Activated T-cell treated with anti-CD3 and anti-CD28 coated beads, Interleukin-2, amount 50 U/mL, for 24 hours (primary cell): ENCODE measurements around the gene IL31.

ENCODE experiments used
- DNase-seq: peaks from one replicate; pipeline ENCODE4 v3.0.0-alpha.2; 2020
- H3K27ac Mint-ChIP-seq: 2 replicates; pipeline ENCODE4 v1.8.0; 2020; ENCODE audit warnings: mild to moderate bottlenecking, mixed read lengths
- H3K27me3 Mint-ChIP-seq: 2 replicates; pipeline ENCODE4 v1.8.0; 2020; ENCODE audit warnings: mixed read lengths
- H3K36me3 Mint-ChIP-seq: 2 replicates; pipeline ENCODE4 v1.8.0; 2020; ENCODE audit warnings: low read depth, mixed read lengths
- H3K4me1 Mint-ChIP-seq: 2 replicates; pipeline ENCODE4 v1.8.0; 2020; ENCODE audit warnings: low read depth, mixed read lengths
- H3K4me3 Mint-ChIP-seq: 2 replicates; pipeline ENCODE4 v1.8.0; 2020; ENCODE audit warnings: mild to moderate bottlenecking, moderate library complexity, mixed read lengths
- H3K9me3 Mint-ChIP-seq: 2 replicates; pipeline ENCODE4 v1.8.0; 2020; ENCODE audit warnings: mixed read lengths

The IL31 gene

DNA sequence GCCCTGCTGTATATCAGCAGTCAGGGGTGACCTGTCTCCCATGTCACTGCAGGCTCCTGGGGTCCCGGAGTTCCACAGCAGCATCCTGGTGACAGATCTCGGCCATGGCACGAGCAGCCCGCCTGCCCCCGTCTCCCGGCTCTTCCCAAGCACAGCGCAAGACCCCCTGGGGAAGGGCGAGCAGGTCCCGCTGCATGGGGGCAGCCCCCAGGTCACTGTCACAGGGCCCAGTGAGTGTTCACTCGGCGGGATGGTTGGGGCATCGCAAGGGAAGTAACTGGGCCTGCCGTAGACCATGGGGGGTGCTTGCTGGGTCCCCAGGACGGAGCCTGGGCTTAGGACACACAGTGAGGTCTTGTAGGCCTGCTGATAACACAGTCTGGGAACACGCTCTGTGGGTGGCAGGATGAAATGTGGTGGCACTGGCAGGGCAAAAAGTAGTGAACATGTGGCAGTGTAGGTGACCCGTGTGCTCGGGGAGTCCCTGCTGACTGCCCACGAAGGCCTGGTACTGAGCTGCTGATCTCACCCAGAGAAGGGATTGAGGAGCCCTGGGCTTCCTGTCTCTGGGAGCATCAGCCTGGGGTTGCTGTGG, 38.5 kb downstream of the IL31 start:
- Mint-ChIP-seq H3K9me3 (no peaks in the 10 kb centered on the region), H3K36me3 (peaks cover 78% of the 10 kb centered on the region), H3K4me1 (no peaks in the 10 kb centered on the region), H3K4me3 (no peak overlapping the region), H3K27ac (no peak overlapping the region), H3K27me3 (no peaks in the 10 kb centered on the region)
- no peak for DNase-seq

DNA sequence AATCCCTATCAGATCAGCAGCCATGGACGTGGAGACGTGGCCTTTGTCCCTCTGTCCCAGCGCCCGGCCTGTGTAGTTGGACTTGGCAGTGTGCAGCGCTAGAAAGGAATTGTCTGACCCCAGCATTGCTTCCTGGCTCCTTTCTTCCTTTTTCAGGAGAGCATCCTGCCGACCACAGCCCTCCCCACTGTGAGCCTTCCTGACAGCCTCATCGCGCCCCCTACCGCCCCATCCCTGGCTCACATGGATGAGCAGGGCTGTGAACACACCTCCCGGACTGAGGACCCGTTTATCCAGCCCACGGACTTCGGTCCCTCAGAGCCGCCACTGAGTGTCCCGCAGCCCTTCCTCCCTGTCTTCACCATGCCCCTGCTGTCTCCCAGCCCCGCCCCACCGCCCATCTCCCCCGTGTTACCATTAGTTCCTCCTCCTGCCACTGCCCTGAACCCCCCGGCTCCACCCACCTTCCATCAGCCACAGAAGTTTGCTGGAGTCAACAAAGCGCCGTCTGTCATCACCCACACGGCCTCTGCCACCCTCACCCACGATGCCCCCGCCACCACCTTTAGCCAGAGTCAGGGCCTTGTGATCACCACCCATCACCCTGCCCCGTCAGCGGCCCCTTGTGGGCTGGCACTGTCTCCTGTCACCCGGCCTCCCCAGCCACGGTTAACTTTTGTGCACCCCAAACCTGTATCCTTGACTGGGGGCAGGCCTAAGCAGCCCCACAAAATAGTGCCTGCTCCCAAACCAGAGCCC, 40.6 kb downstream of the IL31 start:
- H3K4me1 Mint-ChIP-seq, result no peaks in the 10 kb centered on the region
- peaks cover 85% of the 10 kb centered on the region for H3K36me3 Mint-ChIP-seq
- H3K27ac Mint-ChIP-seq, result peak overlapping the region; percentile 61
- no peak overlapping the region for H3K4me3 Mint-ChIP-seq
- H3K9me3 Mint-ChIP-seq, result no peaks in the 10 kb centered on the region
- no peaks in the 10 kb centered on the region for H3K27me3 Mint-ChIP-seq
- DNase-seq, result no peak

DNA sequence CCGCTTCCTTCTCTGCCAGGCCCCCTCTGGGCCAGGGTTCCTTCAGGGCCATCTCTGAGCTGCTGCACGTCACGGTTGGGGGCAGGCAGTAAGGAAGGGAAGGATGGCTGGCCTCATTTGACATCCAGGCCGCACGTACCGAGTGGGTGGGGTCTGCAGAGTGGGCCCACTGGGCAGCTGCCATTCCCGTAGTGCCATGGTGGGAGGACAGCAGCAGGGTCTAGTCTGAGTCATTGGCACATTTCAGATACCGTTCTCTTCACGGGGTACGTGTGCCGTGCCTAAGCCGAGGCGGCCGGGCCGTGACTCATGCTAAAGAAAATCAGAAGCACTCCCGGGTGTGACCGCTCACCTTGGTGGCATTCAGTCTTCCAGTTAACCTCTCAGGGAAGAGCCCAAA, 43.9 kb downstream of the IL31 start:
- no peak overlapping the region for H3K27ac Mint-ChIP-seq
- no peaks in the 10 kb centered on the region for H3K27me3 Mint-ChIP-seq
- H3K36me3 Mint-ChIP-seq, result peaks cover 78% of the 10 kb centered on the region
- no peak overlapping the region for H3K4me3 Mint-ChIP-seq
- DNase-seq, result no peak
- no peaks in the 10 kb centered on the region for H3K9me3 Mint-ChIP-seq
- peaks cover 11% of the 10 kb centered on the region for H3K4me1 Mint-ChIP-seq

GRCh38 chr12:122129131-122129530, 44.9 kb downstream of the IL31 start:
- Mint-ChIP-seq H3K4me1 (peaks cover 13% of the 10 kb centered on the region), H3K27ac (no peak overlapping the region), H3K4me3 (no peak overlapping the region), H3K27me3 (no peaks in the 10 kb centered on the region), H3K9me3 (no peaks in the 10 kb centered on the region), H3K36me3 (peaks cover 71% of the 10 kb centered on the region)
- DNase-seq, result no peak

GRCh38 chr12:122128481-122128880, 45.5 kb downstream of the IL31 start:
- H3K4me3 Mint-ChIP-seq, result no peak overlapping the region
- no peaks in the 10 kb centered on the region for H3K27me3 Mint-ChIP-seq
- H3K4me1 Mint-ChIP-seq, result peaks cover 17% of the 10 kb centered on the region
- DNase-seq, result no peak
- no peaks in the 10 kb centered on the region for H3K9me3 Mint-ChIP-seq
- peaks cover 65% of the 10 kb centered on the region for H3K36me3 Mint-ChIP-seq
- no peak overlapping the region for H3K27ac Mint-ChIP-seq

DNA sequence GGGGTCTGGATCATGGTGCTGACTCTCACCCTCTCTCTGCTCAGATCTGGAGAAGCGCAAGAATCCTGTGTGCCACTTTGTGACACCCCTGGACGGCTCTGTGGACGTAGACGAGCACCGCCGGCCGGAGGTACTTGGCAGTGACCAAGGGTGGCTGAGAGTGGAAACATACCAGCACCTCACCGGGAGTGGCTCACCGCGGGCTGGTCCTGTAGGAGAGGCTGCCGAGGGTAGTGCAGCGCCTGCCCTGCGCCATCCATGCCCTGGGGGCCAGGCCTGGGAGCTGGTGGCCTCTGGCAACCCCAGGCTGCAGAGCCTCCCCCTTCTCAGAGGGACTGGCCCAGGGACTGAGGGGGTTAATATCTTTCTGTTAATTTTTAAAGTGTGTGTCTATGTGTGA, 46.2 kb downstream of the IL31 start:
- H3K4me3 Mint-ChIP-seq, result no peak overlapping the region
- no peak overlapping the region for H3K27ac Mint-ChIP-seq
- H3K36me3 Mint-ChIP-seq, result peaks cover 58% of the 10 kb centered on the region
- no peaks in the 10 kb centered on the region for H3K27me3 Mint-ChIP-seq
- DNase-seq, result no peak
- peaks cover 23% of the 10 kb centered on the region for H3K4me1 Mint-ChIP-seq
- H3K9me3 Mint-ChIP-seq, result no peaks in the 10 kb centered on the region

GRCh38 chr12:122126713-122127597, 47.1 kb downstream of the IL31 start:
- Mint-ChIP-seq H3K4me3 (no peak overlapping the region), H3K36me3 (peaks cover 49% of the 10 kb centered on the region), H3K9me3 (no peaks in the 10 kb centered on the region), H3K27me3 (no peaks in the 10 kb centered on the region), H3K4me1 (peaks cover 29% of the 10 kb centered on the region), H3K27ac (peak overlapping the region; percentile 52)
- DNase-seq, result no peak

- no peak for DNase-seq
- H3K27me3 Mint-ChIP-seq, result no peaks in the 10 kb centered on the region
- H3K36me3 Mint-ChIP-seq, result peaks cover 46% of the 10 kb centered on the region
- peaks cover 36% of the 10 kb centered on the region for H3K4me1 Mint-ChIP-seq
- peak overlapping the region; percentile 52 for H3K27ac Mint-ChIP-seq
- no peaks in the 10 kb centered on the region for H3K9me3 Mint-ChIP-seq
- no peak overlapping the region for H3K4me3 Mint-ChIP-seq
Observed at GRCh38 chr12:122126342-122126635, 47.7 kb downstream of the IL31 start.

DNA sequence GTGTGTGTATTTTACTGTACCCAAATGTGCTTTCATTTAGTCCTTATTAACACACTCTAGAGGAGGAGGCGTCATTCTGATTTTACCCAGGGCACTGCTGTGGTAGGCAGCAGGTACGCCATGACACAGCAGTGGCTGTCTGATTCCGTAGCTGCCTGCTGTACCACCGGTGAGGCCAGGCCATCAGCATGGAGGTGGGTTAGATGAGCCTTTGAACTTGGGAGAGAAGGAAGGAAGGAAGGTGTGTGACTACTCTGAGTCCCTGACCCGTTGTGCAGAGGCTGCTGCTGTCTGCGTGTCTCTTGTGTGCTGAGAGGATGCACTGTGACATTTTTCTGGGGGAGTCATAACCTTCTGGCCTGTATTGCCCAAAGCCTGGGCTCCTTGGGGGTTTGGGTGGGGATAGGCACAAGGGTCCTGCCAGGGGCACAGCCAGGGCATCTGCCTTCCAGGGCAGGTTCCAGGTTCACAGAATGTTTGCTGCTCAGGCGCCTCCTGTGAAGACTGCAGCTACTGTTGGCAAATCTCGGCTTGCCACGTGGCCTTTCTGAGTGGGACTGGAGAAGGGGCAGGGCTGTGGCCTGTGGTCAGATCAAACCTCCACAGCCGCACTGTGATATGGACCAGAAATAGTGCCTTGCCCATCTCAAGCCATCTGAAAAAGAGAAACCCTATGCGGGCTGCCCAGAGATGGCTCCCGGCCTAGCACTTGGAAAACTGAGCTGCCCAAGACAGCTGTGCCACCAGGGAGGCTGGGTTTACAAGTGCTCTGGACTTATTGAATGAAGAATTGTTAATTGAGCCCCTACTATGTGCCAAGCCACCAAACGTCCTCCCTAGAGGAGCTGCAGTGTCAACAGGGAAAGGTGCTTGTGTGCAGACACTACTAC, 48.3 kb downstream of the IL31 start:
- H3K4me3 Mint-ChIP-seq, result no peak overlapping the region
- peaks cover 38% of the 10 kb centered on the region for H3K4me1 Mint-ChIP-seq
- no peak for DNase-seq
- H3K36me3 Mint-ChIP-seq, result peaks cover 42% of the 10 kb centered on the region
- no peaks in the 10 kb centered on the region for H3K27me3 Mint-ChIP-seq
- H3K9me3 Mint-ChIP-seq, result no peaks in the 10 kb centered on the region
- peak overlapping the region; percentile 78 for H3K27ac Mint-ChIP-seq

GRCh38 chr12:122124370-122124769, 49.7 kb downstream of the IL31 start:
- no peak overlapping the region for H3K4me3 Mint-ChIP-seq
- H3K36me3 Mint-ChIP-seq, result peaks cover 28% of the 10 kb centered on the region
- DNase-seq, result no peak
- H3K9me3 Mint-ChIP-seq, result no peaks in the 10 kb centered on the region
- H3K27ac Mint-ChIP-seq, result no peak overlapping the region
- no peaks in the 10 kb centered on the region for H3K27me3 Mint-ChIP-seq
- peaks cover 47% of the 10 kb centered on the region for H3K4me1 Mint-ChIP-seq

DNA sequence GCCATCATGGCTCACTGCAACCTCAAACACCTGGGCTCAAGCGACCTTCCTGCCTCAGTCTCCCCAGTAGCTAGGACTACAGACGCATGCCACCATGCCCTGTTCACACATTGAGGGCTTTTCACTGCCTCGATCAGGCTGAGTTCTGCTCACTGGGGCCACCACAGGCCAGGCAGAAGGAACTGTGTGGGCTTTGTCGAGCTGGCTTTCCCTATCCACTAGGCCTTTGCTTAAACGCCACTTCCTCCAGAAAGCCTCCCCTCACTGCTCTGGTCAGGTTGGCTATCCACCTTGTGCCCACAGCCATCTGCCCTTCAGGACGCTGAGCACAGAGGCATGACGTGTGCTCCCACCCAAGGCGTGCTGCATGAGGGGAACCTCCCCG, 50.3 kb downstream of the IL31 start:
- H3K27ac Mint-ChIP-seq, result no peak overlapping the region
- H3K36me3 Mint-ChIP-seq, result peaks cover 22% of the 10 kb centered on the region
- no peaks in the 10 kb centered on the region for H3K9me3 Mint-ChIP-seq
- H3K4me1 Mint-ChIP-seq, result peaks cover 49% of the 10 kb centered on the region
- DNase-seq, result no peak
- no peaks in the 10 kb centered on the region for H3K27me3 Mint-ChIP-seq
- H3K4me3 Mint-ChIP-seq, result no peak overlapping the region

GRCh38 chr12:122123051-122123760, 50.8 kb downstream of the IL31 start:
- peak; percentile 78 for DNase-seq
- no peak overlapping the region for H3K4me3 Mint-ChIP-seq
- no peaks in the 10 kb centered on the region for H3K9me3 Mint-ChIP-seq
- H3K27ac Mint-ChIP-seq, result peak overlapping the region; percentile 73
- no peaks in the 10 kb centered on the region for H3K27me3 Mint-ChIP-seq
- peaks cover 49% of the 10 kb centered on the region for H3K4me1 Mint-ChIP-seq
- peaks cover 17% of the 10 kb centered on the region for H3K36me3 Mint-ChIP-seq
